GM12874 (cell line): ENCODE results near the gene FBXW8.

Experiments used
- CTCF ChIP-seq: IDR thresholded peaks from 2 replicates; pipeline ENCODE4 v1.5.1; 2011; ENCODE audit warnings: low read depth, mild to moderate bottlenecking, control low read depth, low read length, moderate library complexity; ENCODE audit not compliant: insufficient read depth

Gene FBXW8

GRCh38 chr12:116903818-116904217 lies 6.9 kb upstream of the FBXW8 start:
- no peak for TF ChIP-seq CTCF

GRCh38 chr12:116906285-116906684 lies 4.5 kb upstream of the FBXW8 start:
- TF ChIP-seq CTCF: no peak

GRCh38 chr12:116910280-116910644 lies 488 bp upstream of the FBXW8 start:
- no peak for TF ChIP-seq CTCF

GRCh38 chr12:116915326-116915725 lies 4.6 kb downstream of the FBXW8 start:
- TF ChIP-seq CTCF: no peak

GRCh38 chr12:116916122-116916521 lies 5.4 kb downstream of the FBXW8 start:
- no peak for TF ChIP-seq CTCF

- TF ChIP-seq CTCF: peak; percentile 24; the same call in 1 of the 2 replicates
Measured at GRCh38 chr12:116916714-116917114, 6.0 kb downstream of the FBXW8 start.

- TF ChIP-seq CTCF: no peak
Measured at GRCh38 chr12:116918464-116918863, 7.7 kb downstream of the FBXW8 start.

- no peak for TF ChIP-seq CTCF
Measured at GRCh38 chr12:116919247-116919661, 8.5 kb downstream of the FBXW8 start.
